Stimulated activated CD4-positive, alpha-beta T cell treated with anti-CD3 and anti-CD28 coated beads, Interleukin-1b, Interleukin-23, amount 100 ng/mL, for 4 hours (primary cell): ENCODE measurements around the gene RALGAPA1.
"Not testable (repeated sequence)": the region's sequence is repeated elsewhere in the genome, so short reads cannot be mapped to it uniquely, and the experiment has no call there.

Source experiments
- DNase-seq, 2 donors: peaks; one replicate each; pipeline ENCODE4 v3.0.0-alpha.2; 2020; ENCODE audit warnings: low read depth in 2 of 2

Gene RALGAPA1

DNA sequence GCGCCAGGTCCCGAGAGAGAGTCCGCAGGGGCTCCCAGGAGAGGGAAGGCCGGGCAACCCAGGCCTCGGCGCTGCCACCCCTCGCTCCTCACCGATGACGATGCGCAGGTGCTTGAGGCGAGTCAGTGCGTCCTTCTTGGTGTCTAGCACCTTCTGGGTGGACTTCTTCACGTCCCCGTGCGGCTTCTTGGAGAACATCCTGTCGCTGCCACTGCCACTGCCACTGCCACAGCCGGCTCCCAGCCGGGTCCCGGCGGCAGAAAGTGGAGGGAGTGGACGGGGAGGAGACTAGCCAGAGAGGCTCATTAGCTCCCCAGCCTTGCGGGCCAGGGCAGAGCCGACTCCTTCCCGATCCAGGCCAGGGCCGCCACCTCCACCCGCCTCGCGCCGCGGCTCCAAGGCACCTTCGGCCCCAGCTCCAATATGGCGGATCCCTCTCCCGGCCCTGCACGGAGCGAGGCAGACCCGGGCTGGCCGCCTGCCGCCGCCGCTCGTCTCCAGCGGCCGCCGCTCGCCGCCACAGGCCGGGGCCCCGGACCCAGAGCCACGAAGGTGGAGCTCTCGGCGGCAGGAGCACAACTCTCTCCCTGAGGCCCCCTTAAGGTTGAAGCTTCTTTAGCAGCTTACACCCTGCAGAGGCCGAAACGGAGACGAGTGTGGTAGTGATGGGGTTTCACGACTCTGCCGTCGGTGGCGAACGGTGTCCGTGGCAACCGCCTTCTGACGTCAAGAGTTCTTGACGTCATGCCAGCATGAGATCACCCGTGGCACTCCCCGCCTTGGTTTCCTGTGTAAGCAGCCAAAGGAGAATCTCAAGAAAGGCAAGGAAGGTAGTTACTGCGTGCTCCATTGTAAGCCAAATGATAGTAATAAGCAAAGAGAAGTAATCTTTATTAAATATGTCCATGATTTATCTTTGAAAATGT, at the start of gene RALGAPA1:
Gene RALGAPA1 (minus strand): TSS at position 658 of the 926 bp plus-strand sequence. CDS start 460 bp downstream, at position 198.
- peak; percentile 81 to 88 for DNase-seq

- DNase-seq, result no peak
Measured at GRCh38 chr14:35858521-35859209, 49.6 kb upstream of the RALGAPA1 start.

DNA sequence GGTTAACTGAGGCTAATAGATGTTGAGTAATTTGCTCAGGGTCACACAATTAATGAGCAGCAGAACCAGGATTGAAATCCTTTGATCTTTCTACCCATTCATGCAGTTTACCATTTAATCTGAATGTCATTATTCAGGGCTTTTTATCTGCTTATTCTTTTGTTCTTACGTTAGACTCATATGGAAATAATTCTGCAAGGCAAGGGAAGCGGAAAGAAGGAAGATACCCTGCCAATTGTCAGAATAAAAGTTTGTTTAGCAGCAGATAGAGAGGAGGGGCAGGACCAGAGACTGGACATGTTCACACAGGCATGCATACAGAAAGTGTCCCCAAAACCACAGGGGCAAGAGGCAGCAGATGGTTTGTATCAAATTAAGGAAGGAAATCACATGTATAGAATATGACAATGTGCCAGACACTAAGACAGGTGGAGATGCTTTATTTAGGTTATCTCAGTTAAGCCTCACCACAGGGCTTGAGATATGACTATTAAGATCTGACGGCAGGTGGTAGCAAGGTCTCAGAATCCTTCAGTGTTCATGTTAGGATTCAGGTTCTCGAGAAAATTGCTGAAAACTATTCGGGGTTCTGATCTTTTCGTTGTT, 46.9 kb upstream of the RALGAPA1 start:
- no peak for DNase-seq

DNA sequence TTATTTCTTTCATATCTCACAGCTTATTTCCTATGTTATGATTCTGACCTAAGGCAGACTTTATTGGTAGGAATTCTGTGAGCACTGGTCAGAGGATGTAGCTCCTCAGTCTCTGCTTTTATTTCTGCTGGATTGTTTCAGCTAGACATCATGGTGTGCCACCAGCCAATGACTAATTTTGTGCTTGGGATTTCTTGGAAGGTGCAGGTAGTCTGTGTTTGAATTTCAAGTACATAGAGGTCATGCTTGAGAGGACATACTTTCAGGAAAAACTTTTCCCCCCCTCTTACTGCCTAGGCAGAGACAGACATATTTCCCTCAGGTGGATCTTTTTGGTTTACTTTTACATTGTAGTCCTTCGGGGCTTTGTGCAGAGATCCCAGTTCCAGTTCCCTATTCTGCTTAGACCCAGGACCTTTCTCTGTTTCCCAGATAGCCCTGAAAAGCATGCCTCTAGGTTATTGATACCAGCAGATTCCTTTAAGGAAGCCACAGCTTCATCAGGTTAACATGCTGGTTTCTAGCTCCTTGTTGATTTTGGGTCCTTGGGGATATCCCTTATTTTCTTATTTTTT, 45.7 kb upstream of the RALGAPA1 start:
- DNase-seq, result no peak

GRCh38 chr14:35853225-35853624, 44.1 kb upstream of the RALGAPA1 start:
- DNase-seq, result no peak

DNA sequence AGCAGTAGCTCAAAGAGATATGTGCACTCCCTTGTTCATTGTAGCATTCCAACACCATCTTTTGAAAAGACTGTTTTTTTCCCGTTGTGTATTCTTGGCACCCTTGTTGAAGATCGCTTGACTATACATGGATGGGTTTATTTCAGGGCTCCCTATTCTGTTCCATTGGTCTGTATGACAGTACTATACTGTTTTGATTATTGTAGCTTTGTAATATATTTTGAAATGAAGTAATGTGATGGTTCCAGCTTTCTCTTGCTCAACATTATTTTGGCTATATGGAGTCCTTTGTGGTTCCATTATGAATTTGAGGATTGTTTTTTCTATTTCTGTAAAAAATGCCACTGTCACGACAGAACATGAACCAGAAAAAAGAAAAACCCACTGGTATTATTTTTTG, 42.7 kb upstream of the RALGAPA1 start:
- DNase-seq, result no peak

DNA sequence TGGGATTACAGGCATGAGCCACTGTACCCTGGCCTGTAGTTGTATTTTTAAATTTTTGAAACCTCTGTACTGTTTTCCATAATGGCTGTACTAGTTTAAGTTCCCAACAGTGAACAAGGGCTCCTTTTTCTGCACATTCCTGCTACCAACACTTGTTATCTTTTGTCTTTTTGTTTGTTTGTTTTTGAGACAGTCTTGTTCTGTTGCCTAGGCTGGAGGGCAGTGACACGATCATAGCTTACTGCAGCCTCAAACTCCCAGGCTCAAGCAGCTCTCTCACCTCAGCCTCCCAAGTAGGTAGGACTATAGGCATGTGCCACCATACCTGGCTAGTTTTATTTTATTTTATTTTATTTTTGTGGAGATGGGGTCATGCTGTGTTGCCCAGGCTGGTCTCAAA, 40.0 kb upstream of the RALGAPA1 start:
- no peak for DNase-seq

GRCh38 chr14:35847636-35848035, 38.5 kb upstream of the RALGAPA1 start:
- no peak for DNase-seq

- DNase-seq, result no peak
Measured at GRCh38 chr14:35844494-35844893, 35.4 kb upstream of the RALGAPA1 start.

DNA sequence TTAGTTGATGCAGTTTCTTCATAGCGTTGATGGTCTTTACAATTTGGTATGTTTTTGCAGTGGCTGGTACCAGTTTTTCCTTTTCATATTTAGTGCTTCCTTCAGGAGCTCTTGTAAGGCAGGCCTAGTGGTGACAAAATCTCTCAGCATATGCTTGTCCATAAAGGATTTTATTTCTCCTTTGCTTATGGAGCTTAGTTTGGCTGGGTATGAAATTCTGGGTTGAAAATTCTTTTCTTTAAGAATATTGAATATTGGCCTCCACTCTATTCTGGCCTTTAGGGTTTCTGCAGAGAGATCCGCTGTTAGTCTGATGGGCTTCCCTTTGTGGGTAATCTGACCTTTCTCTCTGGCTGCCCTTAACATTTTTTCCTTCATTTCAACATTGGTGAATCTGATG, 33.1 kb upstream of the RALGAPA1 start:
- not testable (repeated sequence) for DNase-seq

DNA sequence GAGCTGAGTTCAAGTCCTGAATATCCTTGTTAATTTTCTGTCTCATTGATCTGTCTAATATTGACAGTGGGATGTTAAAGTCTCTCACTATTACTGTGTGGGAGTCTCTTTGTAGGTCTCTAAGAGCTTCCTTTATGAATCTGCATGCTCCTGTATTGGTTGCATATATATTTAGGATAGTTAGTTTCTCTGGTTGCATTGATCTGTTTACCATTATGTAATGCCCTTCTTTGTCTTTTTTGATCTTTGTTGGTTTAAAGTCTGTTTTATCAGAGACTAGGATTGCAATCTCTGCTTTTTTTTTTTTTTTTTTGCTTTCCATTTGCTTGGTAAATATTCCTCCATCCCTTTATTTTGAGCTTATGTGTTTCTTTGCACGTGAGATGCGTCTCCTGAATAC, 32.6 kb upstream of the RALGAPA1 start:
- not testable (repeated sequence) for DNase-seq

DNA sequence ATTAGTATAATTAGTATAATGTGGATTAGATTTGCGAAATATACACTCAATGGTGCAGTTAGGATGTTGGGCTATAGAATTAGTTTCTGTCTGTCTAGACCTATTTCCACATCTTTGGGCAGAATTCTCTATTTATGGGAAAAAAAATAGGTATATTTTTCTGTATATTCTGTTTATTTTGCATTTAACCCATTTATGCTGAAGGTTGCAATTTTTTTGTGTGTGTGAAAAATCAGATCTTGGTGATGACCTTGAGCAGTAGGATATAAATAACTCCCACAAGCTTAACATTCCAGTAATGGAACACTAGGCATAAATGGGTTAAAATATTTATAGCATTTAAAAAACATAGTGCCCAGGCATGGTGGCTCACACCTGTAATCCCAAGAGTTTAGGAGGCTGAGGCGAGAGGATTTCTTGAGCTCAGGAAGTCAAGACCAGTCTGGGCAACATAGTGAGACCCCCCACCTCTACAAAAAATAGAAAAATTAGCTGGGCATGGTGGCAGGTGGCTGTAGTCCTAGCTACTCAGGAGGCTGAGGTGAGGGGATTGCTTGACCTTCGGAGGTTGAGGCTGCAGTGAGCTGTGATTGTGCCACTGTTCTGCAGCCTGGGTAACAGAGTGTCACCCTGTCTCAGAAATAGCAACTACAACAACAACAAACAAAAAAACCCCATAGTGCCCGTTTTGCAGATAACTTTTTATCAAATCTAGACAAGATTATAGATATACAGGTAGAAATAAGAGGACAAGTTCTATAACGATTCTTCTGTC, 26.3 kb upstream of the RALGAPA1 start:
- no peak for DNase-seq

GRCh38 chr14:35829449-35829848, 20.4 kb upstream of the RALGAPA1 start:
- no peak for DNase-seq

- no peak for DNase-seq
Measured at GRCh38 chr14:35827678-35828472, 18.8 kb upstream of the RALGAPA1 start.

DNA sequence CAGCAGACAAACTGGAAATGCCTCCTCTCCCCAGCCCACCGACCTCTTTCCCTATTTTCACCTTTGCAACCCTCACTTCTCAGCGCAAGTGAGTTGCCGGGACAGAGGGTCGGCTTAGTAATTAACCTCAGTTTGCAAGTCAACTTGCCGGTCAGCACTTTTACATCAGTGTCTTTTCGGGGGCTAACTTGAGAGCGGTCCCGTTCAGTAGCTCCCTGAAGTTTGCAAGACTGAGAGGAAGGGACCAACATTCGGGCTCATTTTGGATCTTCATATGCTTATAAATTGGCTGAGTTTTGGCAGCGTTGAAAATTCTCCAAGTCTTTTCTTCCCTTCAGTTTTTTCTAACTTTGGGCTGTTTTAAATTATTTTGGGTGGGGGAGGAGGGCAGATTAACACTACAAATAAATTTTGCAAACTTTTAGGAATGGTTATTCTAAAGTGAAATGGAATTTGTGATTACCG, 17.9 kb upstream of the RALGAPA1 start:
- DNase-seq, result no peak

DNA sequence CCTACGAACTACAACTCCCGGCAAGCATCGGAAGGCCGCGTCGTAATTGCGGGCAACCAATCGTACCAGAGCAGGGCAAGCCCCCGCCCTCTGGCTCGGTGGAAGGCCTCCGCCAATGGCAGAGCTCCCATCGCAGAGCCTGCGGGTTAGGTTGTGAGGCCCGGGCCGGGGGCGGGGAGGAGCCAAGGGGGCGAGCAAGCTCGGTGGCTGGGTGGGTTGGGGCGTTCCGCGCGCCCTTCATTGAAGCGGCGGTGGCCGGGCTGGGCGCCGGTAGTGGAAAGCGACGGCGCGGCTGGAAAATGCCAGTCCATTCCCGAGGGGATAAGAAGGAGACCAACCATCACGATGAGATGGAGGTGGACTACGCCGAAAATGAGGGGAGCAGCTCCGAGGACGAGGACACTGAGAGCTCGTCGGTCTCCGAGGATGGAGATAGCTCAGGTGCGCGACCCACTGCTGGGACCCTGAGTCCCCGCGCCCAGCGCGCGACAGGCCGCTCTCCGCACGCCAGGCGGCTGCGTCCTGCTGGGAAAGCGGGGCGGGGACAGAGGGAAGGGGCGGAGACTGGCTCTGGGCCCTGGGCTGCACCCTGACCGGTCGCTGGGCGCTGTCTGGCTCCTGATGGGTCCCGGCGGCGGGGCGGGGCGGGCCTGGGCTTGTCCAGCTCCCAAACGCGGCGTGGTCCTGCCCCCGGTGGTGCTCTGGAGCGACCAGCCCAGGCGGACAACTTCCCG, 17.3 kb upstream of the RALGAPA1 start, which contains the start of gene BRMS1L:
Gene BRMS1L (plus strand): TSS at position 121 of the 734 bp plus-strand sequence. CDS start 179 bp downstream, at position 300.
- peak; percentile 91 to 95 for DNase-seq

DNA sequence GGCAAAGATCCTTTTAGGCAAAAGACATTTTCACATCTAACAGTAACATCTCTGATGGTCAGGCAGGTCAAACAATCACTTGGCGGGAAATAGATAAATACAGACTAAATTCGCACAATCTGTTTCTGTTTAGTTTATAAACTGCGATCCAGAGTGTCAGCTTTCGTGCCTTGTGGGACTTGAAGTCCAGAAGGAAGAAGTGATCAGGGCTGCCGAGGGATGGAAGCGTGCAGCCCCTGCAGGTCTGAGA, 16.8 kb upstream of the RALGAPA1 start:
- no peak for DNase-seq

GRCh38 chr14:35824446-35825165, 15.5 kb upstream of the RALGAPA1 start:
- not testable (repeated sequence) for DNase-seq

DNA sequence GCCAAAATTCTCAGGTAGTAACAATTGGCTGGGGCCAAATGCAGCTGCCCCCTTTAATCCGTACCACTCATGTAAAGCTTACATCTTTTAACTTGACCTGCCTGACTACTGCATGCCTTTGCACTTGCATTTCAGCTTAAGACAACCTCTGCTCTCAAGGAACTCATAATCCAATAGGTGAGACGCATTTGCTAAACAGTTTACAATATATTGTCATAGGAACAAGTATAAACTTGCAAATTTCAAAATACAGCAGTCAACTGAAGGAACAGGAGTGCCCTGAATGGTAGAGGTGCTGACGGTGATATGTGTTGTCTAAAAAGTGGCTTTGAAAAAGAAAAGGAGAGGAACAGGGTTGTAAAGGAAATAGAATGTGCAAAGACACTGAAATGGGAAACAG, 13.4 kb upstream of the RALGAPA1 start:
- no peak for DNase-seq
